Measurements from ENCODE around the gene BICC1. TPM values are rescaled to one million over a fixed set of nuclear protein-coding genes. Genes with fewer than 3 reads are reported as not detected.

The BICC1 gene
- total and polyA plus RNA-seq, 2 of the 8 experiments (the other 6 are each of a cell fraction or from before 2014, with no cell fraction given) = 0.20 to 0.73 TPM

DNA sequence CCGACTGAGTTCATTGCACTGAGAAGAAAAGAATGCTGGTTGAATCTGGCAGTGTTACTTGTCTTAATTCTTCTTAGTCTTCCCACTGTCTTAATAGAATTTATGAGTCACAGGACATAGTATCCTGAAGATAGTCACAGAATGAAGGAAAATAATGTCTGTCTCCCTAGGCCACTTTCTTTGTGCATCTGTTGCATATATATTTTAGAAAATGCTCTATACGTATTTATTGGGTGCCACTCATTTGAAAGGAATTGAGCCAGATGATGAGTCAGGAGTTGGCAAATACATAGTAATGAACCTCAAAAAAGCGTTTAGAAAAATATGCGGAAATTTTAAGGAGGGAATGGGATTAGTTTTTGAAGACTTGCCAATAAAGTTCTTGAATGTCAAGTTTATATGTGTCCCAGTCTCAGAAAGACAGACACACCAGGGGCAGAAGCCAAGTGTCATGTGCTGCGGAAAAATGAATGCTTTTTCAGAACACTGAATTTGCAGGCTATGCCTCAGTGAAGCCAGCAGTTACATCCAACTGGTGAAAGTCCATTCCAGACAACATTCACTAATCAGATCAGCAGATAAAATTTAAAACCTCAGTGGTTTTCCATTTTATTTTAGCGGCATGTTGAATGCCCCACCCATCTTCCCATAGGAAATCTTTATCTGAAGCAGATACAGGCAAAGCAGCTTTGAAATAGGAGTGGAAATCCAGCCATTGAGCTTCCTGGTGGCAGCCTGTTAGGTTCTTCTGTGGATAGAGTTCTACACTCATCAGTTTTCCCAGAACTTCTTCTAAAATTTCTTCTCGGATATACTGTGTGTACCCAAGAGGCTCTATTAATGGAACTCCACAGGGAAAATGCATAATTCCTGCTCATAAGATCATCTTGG is 308.4 kb downstream of the BICC1 start:
- Histone ChIP-seq H2BK12ac (ENCODE audit: low read depth, low read length) (no peak overlapping the region), H2BK120ac (replicated peaks; ENCODE audit: low read depth, low read length) (no peak overlapping the region), H4K8ac (ENCODE audit: extremely low read depth, insufficient read depth, low read length) (no peak overlapping the region), H3K9ac (replicated peaks in 1 of 4; ENCODE audit: extremely low read depth in 1 of 4, low read depth in 3 of 4, low read length in 3 of 4) (no peak overlapping the region), H3K4me1 (replicated peaks in 1 of 4; ENCODE audit: control insufficient read depth in 3 of 4, insufficient read depth in 4 of 4, low read length in 3 of 4) (no peaks in the 10 kb centered on the region), H2BK5ac (ENCODE audit: low read depth, low read length) (no peak overlapping the region), H3K27me3 (replicated peaks in 1 of 4; ENCODE audit: control insufficient read depth in 3 of 4, extremely low read depth in 1 of 4, insufficient read depth in 3 of 4, low read length in 3 of 4) (no peaks in the 10 kb centered on the region), H4K20me1 (replicated peaks in 1 of 2; ENCODE audit: control insufficient read depth in 1 of 2, insufficient read depth in 2 of 2, low read length in 2 of 2) (no peaks in the 10 kb centered on the region), H2BK15ac (ENCODE audit: low read length) (no peak overlapping the region), H3K79me2 (ENCODE audit: control insufficient read depth in 1 of 2, insufficient read depth in 2 of 2, low read length in 2 of 2) (no peaks in the 10 kb centered on the region), H3K27ac (ENCODE audit: low read depth, low read length) (no peak overlapping the region), H3K79me1 (ENCODE audit: low read depth, low read length) (no peaks in the 10 kb centered on the region), H4K5ac (ENCODE audit: insufficient read length, low read depth, low read length) (no peak overlapping the region), H2AFZ (ENCODE audit: low read length) (no peak overlapping the region), H2BK20ac (ENCODE audit: low read length) (no peak overlapping the region), H3K23me2 (ENCODE audit: low read depth, low read length) (no peaks in the 10 kb centered on the region; the same call in 1 of the 2 replicates), H3K23ac (ENCODE audit: insufficient read length) (no peak overlapping the region), H2AK5ac (ENCODE audit: low read depth, low read length) (no peak overlapping the region), H3K4me2 (ENCODE audit: insufficient read depth in 1 of 2, low read depth in 2 of 2, low read length in 2 of 2) (no peak overlapping the region), H3K4me3 (ENCODE audit: extremely low read depth in 1 of 4, insufficient read depth in 2 of 4, low read depth in 3 of 4, low read length in 4 of 4) (no peak overlapping the region), H4K91ac (replicated peaks; ENCODE audit: insufficient read length, low read length) (no peak overlapping the region), H3K9me3 (ENCODE audit: insufficient read depth in 2 of 2, low read depth in 1 of 2, low read length in 1 of 2) (no peaks in the 10 kb centered on the region), H3K18ac (ENCODE audit: extremely low read depth, low read length) (no peak overlapping the region), H3K36me3 (ENCODE audit: control insufficient read depth in 2 of 4, insufficient read depth in 4 of 4, low read length in 3 of 4) (no peaks in the 10 kb centered on the region), H3K4ac (replicated peaks; ENCODE audit: insufficient read length, low read depth, low read length) (no peak overlapping the region), H3K56ac (replicated peaks; ENCODE audit: insufficient read length, low read depth, low read length) (no peak overlapping the region), H3K14ac (ENCODE audit: insufficient read length) (no peak overlapping the region)
- ChIA-PET CTCF (ENCODE audit: partially characterized antibody) (no interaction called here), POLR2A (ENCODE audit: partially characterized antibody) (no interaction called here)
- WGBS, 2 experiments (ENCODE audit: extremely low coverage in 1 of 2, insufficient coverage in 1 of 2, insufficient read length in 1 of 2, insufficient replicate concordance in 2 of 2, low coverage in 1 of 2, low lambda C conversion rate in 2 of 2, missing lambda C conversion rate in 1 of 2) = 95 to 100% methylated on average over 1 to 7 of the region's 7 CpGs
- DNase-seq (ENCODE audit: low read depth in 1 of 2, low spot score in 2 of 2) (no peak), FAIRE-seq (no peak)
- no peak for TF ChIP-seq CHD2 (IDR thresholded peaks at IDR 0.05; ENCODE audit: low read length)
- no peak for TF ChIP-seq BACH1 (IDR thresholded peaks at IDR 0.05; ENCODE audit: low read length)
- TF ChIP-seq CBX8 (IDR thresholded peaks at IDR 0.05; ENCODE audit: borderline replicate concordance, low read depth, low read length) = no peak
- TF ChIP-seq ASH2L (IDR thresholded peaks at IDR 0.05; ENCODE audit: low read length) = no peak
- TF ChIP-seq, protein P1, sequence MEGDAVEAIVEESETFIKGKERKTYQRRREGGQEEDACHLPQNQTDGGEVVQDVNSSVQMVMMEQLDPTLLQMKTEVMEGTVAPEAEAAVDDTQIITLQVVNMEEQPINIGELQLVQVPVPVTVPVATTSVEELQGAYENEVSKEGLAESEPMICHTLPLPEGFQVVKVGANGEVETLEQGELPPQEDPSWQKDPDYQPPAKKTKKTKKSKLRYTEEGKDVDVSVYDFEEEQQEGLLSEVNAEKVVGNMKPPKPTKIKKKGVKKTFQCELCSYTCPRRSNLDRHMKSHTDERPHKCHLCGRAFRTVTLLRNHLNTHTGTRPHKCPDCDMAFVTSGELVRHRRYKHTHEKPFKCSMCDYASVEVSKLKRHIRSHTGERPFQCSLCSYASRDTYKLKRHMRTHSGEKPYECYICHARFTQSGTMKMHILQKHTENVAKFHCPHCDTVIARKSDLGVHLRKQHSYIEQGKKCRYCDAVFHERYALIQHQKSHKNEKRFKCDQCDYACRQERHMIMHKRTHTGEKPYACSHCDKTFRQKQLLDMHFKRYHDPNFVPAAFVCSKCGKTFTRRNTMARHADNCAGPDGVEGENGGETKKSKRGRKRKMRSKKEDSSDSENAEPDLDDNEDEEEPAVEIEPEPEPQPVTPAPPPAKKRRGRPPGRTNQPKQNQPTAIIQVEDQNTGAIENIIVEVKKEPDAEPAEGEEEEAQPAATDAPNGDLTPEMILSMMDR (IDR thresholded peaks at IDR 0.05; ENCODE audit: control extremely low read depth in 1 of 3, insufficient read depth in 1 of 3, low read depth in 1 of 3, low read length in 3 of 3) = no peak
- no peak for TF ChIP-seq CBX5 (IDR thresholded peaks at IDR 0.05; ENCODE audit: low read depth, low read length)
- no peak for TF ChIP-seq FOSL1 (IDR thresholded peaks at IDR 0.05; ENCODE audit: insufficient read depth, low read depth, low read length)
- TF ChIP-seq, protein P2, sequence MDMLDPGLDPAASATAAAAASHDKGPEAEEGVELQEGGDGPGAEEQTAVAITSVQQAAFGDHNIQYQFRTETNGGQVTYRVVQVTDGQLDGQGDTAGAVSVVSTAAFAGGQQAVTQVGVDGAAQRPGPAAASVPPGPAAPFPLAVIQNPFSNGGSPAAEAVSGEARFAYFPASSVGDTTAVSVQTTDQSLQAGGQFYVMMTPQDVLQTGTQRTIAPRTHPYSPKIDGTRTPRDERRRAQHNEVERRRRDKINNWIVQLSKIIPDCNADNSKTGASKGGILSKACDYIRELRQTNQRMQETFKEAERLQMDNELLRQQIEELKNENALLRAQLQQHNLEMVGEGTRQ (IDR thresholded peaks at IDR 0.05; ENCODE audit: low read length) = no peak
- TF ChIP-seq RBBP5 (IDR thresholded peaks at IDR 0.05; ENCODE audit: borderline replicate concordance, low read depth, low read length) = no peak
